ENCODE data around the gene CHRNA9. TPM values are rescaled to one million over a fixed set of nuclear protein-coding genes. Genes with fewer than 3 reads are reported as not detected.
A peak's percentile ranks its signal among the peaks of the same experiment; 100 is the strongest.

The CHRNA9 gene
- polyA plus RNA-seq, 2 of the 4 experiments (the other 2 are of a cell fraction), result 1.3 to 1.6 TPM

DNA sequence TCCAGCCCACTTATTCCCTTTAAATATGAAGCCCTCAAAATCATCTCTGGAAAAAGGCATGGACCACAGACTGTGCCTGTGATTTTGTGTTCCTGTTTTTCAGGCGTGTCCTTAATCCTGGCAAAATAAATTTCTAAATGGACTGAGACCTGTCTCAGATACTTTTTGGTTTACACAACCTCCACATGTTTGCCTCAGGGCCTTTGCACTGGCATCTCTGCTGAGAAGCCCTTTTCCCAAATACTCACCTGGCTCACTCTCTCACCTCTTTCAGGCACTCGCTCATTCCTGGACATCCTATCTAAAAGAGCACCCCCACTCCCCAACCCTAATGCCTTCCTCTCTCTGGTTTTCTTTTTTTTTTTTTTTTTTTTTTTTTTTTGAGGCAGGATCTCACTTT lies 40.5 kb downstream of the CHRNA9 start:
- no peak overlapping the region for H3K27ac ChIP-seq
- POLR2A ChIA-PET, result no interaction called here
- H3K4me3 ChIP-seq, result no peak overlapping the region
- ATAC-seq (no peak), FAIRE-seq (no peak), DNase-seq (ENCODE audit: low read depth in 1 of 2, low spot score in 1 of 2) (no peak)
- CTCF ChIA-PET, result interaction anchor here (0.6 kb wide), 1 partner anchor 303 kb away, joined by 3 read pairs; no protein-coding TSS in a partner anchor
- WGBS (ENCODE audit: missing lambda C conversion rate), result 97% methylated on average over 2 of the region's 2 CpGs
- no peak overlapping the region for H3K4me2 ChIP-seq
- no peak for TF ChIP-seq RAD21 (conservative IDR thresholded peaks at IDR 0.05 in 1 of 2, IDR thresholded peaks at IDR 0.05 in 1 of 2)
- TF ChIP-seq MAX (IDR thresholded peaks at IDR 0.05), result no peak
- TF ChIP-seq HEYL (CRISPR knock-in tag; IDR thresholded peaks at IDR 0.05), result no peak
- TF ChIP-seq MAFK (IDR thresholded peaks at IDR 0.05; ENCODE audit: partially characterized antibody), result no peak
- TF ChIP-seq, protein P1, sequence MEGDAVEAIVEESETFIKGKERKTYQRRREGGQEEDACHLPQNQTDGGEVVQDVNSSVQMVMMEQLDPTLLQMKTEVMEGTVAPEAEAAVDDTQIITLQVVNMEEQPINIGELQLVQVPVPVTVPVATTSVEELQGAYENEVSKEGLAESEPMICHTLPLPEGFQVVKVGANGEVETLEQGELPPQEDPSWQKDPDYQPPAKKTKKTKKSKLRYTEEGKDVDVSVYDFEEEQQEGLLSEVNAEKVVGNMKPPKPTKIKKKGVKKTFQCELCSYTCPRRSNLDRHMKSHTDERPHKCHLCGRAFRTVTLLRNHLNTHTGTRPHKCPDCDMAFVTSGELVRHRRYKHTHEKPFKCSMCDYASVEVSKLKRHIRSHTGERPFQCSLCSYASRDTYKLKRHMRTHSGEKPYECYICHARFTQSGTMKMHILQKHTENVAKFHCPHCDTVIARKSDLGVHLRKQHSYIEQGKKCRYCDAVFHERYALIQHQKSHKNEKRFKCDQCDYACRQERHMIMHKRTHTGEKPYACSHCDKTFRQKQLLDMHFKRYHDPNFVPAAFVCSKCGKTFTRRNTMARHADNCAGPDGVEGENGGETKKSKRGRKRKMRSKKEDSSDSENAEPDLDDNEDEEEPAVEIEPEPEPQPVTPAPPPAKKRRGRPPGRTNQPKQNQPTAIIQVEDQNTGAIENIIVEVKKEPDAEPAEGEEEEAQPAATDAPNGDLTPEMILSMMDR (IDR thresholded peaks at IDR 0.05), result no peak
- no peak for TF ChIP-seq CEBPB (IDR thresholded peaks at IDR 0.05)
- no peak for TF ChIP-seq HDAC2 (IDR thresholded peaks at IDR 0.05)
- no peak for TF ChIP-seq ZFP36 (IDR thresholded peaks at IDR 0.05; ENCODE audit: borderline replicate concordance, partially characterized antibody)
- no peak for TF ChIP-seq EHMT2 (IDR thresholded peaks at IDR 0.05; ENCODE audit: low read depth)
- no peak for TF ChIP-seq EP300 (IDR thresholded peaks at IDR 0.05)
- TF ChIP-seq HMGXB4 (CRISPR knock-in tag; IDR thresholded peaks at IDR 0.05; ENCODE audit: borderline replicate concordance), result no peak
- no peak for TF ChIP-seq TFCP2L1 (CRISPR knock-in tag; IDR thresholded peaks at IDR 0.05)
- H3K4me1 ChIP-seq, result no peaks in the 10 kb centered on the region; the same call in 2 of the 3 replicates
- no peaks in the 10 kb centered on the region for H3K9me3 ChIP-seq

DNA sequence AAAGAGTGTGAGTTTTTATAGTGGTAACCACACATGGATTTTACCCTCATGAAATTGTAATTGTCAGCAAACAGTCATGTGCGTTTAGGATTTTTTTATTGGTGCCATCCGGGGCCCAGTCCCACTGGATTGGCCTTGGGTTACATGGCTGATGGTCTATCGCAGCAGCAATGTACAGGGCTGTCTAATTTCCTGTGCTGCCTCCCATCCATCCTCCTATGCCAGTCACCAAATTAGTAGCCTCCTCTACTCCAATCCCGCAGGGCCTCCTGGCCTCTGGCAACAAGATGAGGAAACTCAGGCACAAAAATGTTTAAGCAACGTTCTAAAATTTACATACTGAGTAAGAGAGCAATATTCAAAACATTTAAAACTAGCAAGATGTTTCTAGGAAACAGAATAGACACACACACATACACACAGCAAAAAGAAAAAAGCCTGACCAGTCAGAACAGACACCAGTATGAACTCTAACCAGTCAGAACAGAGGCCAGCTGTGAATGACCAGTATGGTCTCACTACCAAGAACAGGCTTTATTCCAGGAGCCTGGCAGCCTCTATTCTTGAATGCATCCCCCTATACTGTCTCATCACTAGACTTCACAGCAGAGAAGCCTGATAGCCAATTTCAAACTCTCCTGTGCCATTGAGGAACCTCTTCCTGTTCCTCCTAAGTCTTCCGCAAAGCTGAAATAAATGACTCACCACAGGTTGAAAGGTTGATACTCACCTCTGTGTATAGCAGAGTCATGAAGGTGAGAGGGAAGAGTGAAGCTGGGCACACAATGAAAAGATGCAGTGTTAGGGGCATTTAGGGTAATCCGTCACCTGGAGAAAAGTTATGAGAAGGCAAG lies 42.6 kb downstream of the CHRNA9 start:
- WGBS (ENCODE audit: missing lambda C conversion rate), result 64% methylated on average over 7 of the region's 7 CpGs

More for the DNA sequence above, 42.6 kb downstream of the CHRNA9 start:
- POLR2A ChIA-PET, result no interaction called here
- Histone ChIP-seq H3K27ac (peak overlapping the region in 1 of 2 experiments; percentile 35; a peak in 1 of 6 replicates), H3K4me2 (no peak overlapping the region), H3K4me1 (no peaks in the 10 kb centered on the region; the same call in 2 of the 3 replicates), H3K4me3 (no peak overlapping the region), H3K9me3 (no peaks in the 10 kb centered on the region)
- ATAC-seq (peak; percentile 56 to 78), DNase-seq (ENCODE audit: low read depth in 1 of 2, low spot score in 1 of 2) (peak in 1 of 2 experiments; percentile 22), FAIRE-seq (no peak)
- TF ChIP-seq MAX (IDR thresholded peaks at IDR 0.05), result no peak
- TF ChIP-seq HES2 (IDR thresholded peaks at IDR 0.05), result no peak
- TF ChIP-seq, protein P2, sequence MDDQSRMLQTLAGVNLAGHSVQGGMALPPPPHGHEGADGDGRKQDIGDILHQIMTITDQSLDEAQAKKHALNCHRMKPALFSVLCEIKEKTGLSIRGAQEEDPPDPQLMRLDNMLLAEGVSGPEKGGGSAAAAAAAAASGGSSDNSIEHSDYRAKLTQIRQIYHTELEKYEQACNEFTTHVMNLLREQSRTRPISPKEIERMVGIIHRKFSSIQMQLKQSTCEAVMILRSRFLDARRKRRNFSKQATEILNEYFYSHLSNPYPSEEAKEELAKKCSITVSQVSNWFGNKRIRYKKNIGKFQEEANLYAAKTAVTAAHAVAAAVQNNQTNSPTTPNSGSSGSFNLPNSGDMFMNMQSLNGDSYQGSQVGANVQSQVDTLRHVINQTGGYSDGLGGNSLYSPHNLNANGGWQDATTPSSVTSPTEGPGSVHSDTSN (IDR thresholded peaks at IDR 0.05), result no peak
- TF ChIP-seq RCOR1 (IDR thresholded peaks at IDR 0.05; ENCODE audit: low read depth, low read length), result no peak
- CTCF ChIA-PET, result no interaction called here
